Measurements from ENCODE around the gene KLHDC4.
A peak's percentile ranks its signal among the peaks of the same experiment; 100 is the strongest.
"Not testable (repeated sequence)": the region's sequence is repeated elsewhere in the genome, so short reads cannot be mapped to it uniquely, and the experiment has no call there.

The KLHDC4 gene

DNA sequence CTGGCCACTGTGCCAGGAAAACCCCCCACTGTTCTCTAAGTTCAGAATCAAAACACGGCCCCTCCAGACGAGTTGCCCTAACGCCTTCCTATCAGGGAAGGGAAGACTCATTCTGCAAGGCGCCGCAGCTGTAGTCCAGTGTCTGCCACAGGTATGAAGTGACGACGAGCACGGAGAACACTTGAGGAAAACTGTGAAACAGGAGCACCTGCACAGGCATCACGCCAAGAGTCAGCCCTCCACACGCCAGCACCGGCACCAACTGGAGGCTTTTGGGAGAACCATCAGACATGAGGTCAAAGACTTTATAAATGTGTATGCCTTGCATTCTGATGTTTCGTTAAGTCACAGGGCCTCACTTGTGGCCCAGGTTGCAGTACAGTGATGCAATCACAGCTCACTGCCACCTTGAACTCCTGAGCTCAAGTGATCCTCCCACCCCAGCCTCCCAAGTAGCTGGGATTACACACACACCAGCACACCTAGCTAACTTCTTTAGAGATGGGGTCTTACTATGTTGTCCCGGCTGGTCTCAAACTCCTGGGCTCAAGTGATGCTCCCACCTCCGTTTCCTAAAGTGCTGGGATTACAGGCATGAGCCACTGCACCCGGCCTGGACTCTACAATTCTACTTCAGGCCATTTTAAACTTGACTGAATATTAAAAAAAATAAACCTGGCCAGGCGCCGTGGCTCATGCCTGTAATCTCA lies 22.9 kb downstream of the KLHDC4 start:
- DNase-seq: no peak

DNA sequence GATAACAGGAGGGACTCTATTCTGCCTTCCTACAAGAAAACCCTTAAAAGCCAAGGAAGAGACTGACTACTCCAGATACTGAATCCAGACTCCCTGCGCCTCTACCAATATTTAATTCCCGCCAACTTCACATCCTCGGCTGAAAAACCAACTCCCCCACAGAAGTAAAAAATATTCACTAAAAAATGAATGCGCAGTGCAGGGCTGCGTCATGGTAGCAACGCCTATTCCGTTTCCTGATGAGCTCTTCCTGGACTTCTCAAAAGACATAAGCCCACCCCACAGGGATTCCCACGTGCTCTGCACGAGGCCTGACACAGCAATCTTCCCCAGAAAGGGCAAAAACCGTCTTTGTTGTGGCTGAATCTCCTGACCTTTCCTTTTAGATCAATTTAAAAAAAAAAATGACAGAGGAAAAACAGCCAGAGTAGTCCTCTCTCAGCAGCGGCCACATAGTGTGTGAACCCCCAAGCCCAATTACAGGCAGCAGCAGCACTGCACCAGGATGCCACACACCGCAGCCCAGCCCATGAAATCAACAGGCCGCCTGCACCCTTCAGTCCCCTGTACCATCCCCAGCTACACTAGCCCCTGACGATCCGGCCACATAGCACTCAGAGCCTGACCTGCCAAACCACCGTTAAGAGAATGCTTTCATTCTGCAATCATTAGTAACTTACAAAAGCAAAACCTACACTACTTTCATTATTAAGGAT lies 23.9 kb downstream of the KLHDC4 start:
- no peak for DNase-seq

DNA sequence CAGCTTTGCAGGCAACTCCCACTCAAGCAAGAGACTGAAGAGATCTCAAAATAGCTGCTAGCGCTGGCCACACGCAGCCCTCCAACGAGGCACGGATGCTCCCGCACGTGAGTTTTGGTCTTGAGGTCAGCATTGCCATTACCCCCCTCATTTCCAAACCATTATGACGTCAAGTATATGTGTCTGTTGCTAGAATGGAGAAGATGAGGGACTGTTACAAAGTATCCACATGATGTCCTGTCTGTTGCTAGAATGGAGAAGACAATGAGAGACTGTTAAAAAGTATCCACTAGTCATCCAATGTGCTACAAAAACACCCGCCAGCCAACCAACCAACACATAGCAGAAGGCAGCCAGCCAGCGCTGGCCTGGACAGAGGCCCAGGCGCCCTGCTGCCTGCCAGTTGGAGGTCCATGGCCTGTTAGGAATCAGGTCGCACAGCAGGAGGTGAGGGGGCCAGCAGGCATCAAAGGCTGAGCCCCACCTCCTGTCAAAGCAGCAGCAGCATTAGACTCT lies 24.8 kb downstream of the KLHDC4 start:
- peak; percentile 8 for DNase-seq

DNA sequence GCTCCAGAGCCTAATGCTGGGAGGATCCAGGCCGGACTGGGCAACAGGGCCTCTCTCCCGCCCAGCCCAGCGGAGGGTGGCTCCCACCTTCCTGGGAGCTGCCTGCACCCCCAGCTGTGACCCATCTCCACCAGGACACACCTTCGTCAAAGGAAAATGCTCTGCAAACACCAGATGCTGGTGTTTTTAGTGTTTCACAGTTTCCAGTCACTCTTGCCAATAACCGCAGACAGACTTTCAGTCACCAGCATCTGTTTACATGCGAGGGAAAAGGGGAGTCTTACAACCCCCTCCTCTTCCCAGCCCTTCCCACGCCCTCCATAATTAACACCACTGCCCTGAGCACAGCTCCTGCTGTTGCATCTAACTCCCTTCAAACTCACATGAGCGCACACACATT lies 25.3 kb downstream of the KLHDC4 start:
- DNase-seq: peak; percentile 66

DNA sequence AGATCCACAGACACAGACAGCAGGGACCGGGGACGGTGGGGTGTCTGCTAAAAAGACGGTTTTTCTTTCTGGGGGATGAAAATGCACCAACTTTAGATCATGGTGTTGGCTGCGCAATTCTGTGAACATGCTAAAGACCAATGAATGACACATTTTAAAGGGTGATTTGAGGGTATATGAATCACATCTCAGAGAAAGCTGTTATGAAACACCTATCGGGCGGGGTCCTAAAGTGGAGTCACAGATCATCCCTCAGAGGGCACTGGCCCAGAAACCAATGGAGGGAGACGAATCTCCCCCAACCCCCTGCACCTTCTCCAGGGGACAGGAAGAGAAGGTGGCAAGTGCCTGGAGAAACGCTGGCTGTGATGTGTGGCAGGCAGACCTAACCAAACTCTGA lies 26.0 kb downstream of the KLHDC4 start:
- no peak for DNase-seq

DNA sequence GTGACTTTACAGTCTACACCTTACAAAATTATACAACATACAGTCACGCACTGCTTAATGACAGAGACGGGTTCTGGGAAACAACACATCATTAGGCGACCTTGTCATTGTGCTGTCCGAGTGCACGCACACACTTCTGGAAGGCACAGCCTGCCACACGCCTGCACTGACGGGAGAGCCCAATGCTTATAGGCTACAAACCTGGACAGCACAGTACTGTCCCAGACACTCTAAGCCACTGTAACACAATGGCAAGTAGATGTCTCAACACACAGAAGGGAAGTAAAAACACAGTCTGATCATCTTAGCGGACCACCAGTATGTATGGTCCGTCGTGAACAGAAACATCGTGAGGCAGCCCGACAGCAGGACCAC lies 29.8 kb downstream of the KLHDC4 start:
- no peak for DNase-seq

DNA sequence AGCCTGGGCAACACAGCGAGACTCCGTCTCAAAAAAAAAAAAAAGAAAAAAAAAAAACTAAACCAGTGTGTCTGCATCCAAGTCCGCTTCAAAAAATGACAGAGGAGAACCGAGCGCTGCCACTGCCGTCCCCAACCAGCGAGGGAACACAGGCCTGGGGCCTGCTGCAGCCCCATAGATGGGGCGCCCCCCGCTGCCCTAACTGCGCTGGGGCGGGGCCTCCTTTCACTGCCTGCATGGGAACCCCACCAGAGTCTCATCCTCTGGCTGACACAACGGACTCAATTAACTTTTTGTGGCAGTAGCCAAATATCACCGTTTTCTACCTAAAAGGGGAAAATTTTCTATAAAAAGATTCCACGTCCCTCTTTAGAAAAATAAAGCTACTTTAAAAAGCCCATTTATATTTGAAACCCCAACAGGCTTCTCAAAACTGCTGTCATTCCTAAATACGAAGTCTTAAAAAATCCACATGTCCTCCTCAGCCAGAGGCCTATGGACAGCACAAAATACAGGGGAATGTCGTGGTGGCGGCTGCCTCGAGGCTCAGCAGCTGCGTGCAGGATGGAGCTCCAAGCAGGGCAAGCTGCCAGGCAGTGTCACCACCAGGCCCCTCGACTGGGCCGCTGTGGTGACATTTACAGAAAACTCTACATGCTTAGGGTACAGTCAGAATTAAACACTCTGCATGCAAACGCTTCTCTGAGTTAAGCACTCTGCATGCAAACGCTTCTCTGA lies 30.3 kb downstream of the KLHDC4 start:
- no peak for DNase-seq

DNA sequence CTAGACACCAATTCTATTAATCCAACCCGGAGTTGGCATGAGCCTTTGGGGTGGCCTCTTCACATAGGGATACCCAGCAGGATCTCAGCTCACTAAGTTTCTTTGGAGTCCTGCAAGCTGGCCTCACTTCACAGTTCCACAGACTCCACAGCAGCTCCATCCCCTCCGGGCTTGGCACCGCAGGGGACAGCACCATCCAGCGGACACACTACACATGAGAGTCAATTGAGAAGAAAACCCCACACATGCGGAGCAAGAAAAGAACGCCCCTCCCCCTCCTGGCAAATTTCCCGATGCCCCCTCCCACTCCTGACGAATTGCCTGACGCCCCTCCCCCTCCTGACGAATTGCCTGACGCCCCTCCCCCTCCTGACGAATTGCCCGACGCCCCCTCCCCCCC lies 31.1 kb downstream of the KLHDC4 start:
- no peak for DNase-seq

DNA sequence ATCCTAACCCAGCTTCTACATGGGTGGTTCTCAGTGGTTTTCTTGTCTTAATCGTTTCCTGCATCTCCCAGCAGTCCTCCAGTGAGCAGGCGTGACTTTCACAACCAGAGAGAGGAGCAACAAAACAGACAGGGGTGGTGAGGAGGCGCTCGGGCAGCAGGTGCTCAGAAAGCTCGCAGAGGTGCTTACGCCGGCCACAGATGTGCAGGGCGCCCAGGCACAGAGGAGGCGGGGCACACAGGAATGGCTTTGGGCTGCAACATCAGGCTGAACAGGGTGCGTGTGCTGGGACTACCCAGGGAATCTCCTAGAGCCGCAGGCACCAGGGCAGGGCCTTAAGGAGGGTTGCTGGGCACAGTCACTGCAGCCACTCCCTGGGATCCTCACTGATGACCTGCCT lies 32.6 kb downstream of the KLHDC4 start:
- no peak for DNase-seq

DNA sequence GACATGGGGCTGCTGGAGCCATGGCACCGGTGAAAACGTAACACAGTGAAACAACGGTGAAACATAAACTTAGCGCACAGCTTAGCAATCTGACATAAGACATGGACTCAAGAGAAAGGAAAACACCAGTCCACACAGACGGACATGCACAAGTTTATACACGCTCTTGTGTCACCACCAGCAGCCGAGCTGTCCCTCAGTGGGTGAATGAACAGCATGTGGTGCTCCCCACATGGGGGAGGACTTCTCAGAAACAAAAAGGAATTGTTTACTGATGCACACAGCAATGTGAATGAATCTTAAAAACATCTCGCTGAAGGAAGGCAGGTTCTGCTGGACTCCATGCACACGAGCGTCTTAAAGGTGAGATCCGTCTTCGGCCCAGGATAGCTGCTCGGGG lies 34.2 kb downstream of the KLHDC4 start:
- no peak for DNase-seq

DNA sequence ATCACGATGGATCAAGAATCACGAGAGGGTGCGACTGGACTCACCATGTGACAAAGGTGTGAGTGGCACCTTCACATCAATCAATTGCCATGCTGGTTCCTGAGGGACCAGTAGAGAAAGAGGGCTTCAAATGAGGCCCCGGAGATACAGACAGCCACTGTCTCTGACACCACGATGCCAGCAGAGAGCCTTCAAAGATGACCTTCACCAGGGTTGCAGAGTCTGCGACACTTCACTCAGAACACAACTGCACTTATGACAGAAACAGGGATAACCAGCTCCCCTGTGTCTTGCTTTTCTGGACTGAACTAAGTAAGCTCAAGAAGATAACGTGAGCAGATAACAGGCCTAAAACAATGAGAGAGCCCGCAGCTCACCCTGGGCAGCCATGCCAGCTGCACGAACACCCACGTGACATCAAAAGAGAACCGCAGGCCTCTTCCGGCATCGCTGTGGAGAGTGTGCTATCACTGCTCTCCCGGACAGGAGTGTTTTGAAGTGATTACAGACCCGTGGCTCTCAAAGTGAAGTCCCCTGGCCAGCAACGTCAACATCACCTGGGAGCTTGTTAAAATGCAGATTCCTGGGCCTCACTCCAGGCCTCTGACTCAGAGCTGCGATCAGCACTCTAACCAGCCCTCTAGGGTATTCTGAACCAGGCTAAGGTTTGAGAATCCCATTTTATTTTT lies 36.4 kb downstream of the KLHDC4 start:
- DNase-seq: no peak

DNA sequence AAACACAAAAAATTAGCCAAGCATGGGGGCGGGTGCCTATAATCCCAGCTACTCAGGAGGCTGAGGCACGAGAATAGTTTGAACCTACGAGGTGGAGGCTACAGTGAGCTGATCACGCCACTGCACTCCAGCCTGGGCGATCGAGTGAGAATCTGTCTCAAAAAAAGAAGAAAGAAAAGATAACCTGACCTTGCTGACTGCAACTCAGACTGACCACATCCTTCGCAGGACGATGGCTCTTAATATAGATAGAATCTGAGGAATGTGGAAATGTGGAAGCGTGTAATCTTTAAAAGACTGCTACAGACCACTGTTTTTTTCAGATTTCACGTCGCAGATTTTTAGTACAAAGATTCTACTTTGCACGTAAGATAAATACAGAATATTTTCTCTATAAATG lies 37.8 kb downstream of the KLHDC4 start:
- DNase-seq: peak; percentile 28

DNA sequence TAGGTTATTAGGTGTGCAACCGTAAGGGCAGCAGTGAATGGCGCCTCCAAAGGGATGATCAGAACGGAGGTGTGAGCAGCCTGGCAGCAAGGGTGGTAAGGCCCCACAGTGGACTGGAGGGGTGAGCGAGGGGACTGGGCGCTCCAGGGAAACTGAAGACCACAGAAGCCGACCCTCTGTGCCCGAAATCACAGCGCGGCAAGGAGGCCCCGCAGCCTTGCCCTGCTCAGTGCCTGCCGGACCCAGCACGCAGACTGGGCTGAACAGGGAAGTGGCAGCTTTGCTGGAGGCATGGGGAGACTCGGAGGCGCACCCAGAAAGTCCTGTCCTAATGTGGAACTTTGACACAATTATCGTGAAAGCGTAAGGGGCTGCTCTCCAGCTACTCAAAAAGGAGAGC lies 38.4 kb downstream of the KLHDC4 start:
- no peak for DNase-seq

DNA sequence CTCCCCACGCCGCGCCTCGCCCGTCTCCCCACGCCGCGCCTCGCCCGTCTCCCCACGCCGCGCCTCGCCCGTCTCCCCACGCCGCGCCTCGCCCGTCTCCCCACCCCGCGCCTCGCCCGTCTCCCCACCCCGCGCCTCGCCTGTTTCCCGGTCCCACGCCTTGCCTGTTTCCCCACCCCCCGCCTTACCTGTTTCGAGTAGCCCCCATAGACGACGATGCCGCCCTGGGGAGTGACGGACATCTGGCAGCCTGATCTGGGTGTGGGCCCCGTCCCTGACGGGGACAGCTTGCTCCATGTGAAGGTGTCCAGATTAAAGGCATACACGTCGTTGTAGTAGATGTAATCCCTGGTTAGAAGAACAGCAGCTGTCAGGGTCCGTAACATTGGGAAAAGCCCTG lies 39.2 kb downstream of the KLHDC4 start:
- not testable (repeated sequence) for DNase-seq

DNA sequence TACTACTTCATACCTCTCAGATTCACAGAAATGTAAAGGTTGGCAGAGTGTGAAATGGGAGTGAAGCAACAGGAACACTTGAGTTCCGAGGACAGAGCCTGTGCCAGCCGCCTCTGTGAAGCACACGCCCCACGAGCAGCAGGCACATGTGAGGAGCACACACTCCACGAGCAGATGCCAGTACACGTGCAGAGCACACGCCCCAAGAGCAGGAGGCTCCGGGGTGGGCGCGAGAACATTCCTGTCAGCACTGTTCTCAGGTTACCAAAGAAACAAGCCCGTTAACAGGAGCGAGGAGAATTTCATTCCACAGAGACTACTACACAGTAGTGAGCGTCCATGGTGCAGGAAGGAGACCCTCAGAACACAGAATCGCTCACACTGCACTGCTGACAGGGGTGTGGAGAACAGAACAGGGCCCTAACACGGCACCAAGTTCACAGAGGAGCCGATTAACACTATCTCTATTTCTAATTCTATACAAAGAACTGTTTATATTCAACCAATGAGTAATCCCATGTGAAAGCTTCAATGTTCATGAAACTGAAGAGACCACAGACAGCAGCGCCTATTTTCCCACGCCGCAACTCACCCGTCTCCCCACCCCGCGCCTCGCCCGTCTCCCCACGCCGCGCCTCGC lies 40.1 kb downstream of the KLHDC4 start:
- DNase-seq: peak; percentile 69

DNA sequence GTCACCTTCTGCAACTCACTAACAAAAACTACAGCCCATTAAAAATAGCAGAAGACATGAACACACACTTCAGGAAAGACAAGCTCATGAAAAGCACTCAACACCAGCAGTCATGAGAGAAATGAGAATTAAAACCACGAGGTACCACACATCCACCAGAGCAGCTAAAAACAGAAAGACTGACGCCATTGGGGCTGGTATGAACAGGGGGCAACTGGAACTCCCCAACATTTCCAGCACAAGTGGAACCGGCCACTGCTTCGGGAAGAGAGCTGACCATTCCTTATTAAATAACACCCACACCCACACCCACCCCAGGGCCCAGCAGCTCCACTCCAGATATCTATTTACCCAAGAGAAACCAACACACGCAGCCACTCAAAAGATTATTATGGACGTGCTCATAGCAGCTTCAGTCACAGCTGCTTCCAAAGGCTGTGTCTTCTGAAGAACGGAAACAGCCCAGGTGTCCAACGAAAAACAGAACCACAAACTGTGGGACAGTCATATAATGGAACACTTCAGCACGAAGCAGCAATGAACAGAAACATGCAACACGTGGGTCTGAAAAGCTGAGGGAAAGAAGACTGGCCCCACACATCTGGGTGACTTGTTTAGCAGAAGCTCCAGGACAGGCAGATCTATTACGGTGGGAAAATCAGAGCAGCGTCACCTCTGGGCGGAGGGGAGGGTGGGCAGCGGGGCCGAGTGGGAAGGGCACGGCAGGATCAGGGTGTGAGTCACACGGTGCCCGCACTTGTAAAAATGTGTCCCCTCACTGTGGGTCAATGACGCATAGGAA lies 41.1 kb downstream of the KLHDC4 start:
- DNase-seq: no peak

DNA sequence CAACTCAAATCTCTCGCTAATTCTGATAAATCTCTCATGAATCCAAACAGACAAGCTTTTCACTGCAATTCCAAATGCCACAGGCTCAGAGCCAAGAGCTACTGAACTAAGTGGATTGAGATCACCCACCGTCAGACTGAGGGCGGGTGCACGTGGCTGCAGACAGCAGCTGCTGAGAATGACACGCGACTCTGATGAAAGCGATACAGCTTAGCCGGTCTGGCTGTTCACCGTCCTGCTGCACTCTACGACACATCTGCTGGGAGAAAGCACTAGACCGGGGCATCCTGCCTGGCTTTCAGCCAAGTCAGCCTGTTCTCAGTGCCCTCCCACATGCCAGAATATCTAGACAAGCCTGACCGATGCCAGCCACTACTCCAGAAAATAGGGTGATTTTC lies 42.6 kb downstream of the KLHDC4 start:
- peak; percentile 81 for DNase-seq

DNA sequence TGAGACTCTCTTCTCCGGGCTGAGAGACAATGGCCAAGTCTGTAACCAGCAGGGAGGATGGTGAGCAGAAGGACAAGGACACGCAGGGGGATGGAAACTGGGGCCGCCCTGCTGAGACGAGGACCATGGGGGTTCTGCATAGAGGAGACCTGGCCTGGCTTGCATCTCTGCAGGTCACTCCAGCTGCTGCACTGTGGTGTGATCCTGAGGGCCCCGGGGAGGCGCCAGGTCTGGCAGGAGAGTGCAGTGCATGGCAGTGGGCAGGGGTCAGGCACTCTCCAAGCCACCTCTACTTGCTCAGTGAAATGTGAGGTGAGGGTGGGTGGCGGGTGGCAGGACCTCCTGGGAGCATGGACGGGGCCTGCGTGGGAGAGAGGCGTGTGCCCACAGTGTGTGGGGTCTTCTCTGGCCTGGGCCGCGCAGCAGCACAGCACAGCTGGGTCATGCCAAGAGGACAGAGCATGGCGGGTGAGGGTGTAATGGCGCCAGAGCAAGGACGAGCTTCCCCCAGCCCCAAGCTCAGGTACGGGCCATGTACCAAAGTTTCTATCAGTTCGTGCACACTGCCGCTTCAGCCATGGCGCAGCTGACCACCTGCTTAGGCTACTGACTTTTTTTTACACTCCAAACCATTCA lies 43.1 kb downstream of the KLHDC4 start:
- no peak for DNase-seq

DNA sequence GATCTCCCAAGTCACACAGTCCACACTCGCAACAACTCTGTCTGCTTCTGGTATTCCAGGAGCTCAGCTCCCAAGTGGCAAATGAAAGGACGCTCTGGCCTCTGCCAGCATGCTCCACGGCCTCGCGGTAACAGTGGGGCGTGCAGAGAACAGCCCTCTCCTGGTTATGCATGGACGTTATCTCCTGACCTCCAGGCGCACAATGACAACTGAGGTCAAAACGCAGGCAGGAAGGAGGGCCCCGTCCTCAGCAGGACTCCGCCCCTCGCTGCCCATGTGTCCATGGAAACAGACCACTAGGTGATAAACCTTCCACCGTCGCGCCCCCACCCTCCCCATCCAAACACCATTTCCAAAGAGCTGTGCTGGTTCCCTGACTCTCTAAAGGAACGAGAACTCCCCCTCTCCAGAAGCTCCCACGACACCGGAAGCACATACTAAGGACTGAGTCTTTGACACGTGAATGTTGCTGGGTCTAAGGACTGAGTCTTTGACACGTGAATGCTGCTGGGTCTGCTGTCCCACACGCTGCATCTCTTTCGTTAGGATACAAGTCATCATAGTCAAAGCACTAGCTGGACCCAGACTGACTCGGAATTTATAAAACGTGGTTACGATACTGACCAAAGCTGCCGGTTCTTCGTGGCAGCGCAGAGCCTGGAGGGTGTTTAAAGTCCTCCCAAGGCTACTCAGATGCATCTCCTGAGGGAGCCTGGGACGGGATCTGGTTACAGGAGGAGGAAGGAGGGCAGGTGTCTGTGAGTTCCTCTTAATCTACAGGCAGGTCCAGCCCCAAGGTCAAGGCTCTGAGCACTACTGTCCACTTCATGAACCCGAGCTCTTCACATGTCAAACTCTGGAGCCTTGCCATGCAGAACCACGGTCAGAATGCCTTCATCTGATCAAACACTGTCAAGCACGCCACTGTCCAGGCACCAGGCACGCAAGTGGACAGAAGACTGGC lies 43.9 kb downstream of the KLHDC4 start:
- no peak for DNase-seq

DNA sequence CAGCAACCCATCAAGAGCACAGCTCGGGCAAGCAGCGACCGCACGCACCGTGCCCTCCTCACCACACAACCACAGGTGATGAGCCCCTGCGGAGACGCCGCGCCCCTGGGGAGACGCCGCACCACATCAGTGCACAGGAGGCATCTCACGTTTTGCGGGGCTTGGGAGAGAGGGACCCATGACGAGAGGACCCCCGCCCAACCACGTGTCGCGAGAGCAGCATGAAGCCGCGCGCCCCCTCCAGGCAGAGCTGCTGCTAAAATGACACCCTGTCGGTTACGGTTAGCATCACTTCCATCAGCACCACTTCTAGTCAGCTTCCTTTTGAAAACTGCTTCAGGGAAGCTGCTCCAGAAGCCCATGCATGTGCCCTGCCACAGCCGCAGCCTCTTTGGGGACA lies 45.3 kb downstream of the KLHDC4 start:
- no peak for DNase-seq

Data from fibroblast of skin of abdomen (primary cell).